GM23248 (cell line): ENCODE data around the gene MYMX. TPM values are rescaled to one million over a fixed set of nuclear protein-coding genes. Genes with fewer than 3 reads are reported as not detected.

ENCODE experiments used
- DNase-seq: peaks from one replicate; pipeline ENCODE4 v3.0.0-alpha.2; 2015
- H2AFZ ChIP-seq: fragments of 200-600 bp; sonication (generic); 2 replicates; pipeline ENCODE4 v1.6.1; 2016; ENCODE audit warnings: antibody characterized with exemption
- H3F3A ChIP-seq: fragments of 200-600 bp; sonication (generic); 2 replicates; pipeline ENCODE4 v1.6.1; 2016; ENCODE audit warnings: mild to moderate bottlenecking, antibody characterized with exemption, mixed run types; ENCODE audit not compliant: insufficient read depth
- H3K27ac ChIP-seq: fragments of 200-600 bp; sonication (generic); 2 replicates; pipeline ENCODE4 v1.5.1; 2016; ENCODE audit warnings: mild to moderate bottlenecking
- H3K27me3 ChIP-seq: fragments of 200-600 bp; sonication (generic); replicated peaks from 2 replicates; pipeline ENCODE4 v1.6.1; 2016; ENCODE audit warnings: mild to moderate bottlenecking; ENCODE audit not compliant: insufficient read depth
- H3K36me3 ChIP-seq: fragments of 200-600 bp; sonication (generic); 2 replicates; pipeline ENCODE4 v1.6.1; 2016; ENCODE audit warnings: low read depth, mild to moderate bottlenecking
- H3K4me1 ChIP-seq: fragments of 200-600 bp; sonication (generic); 2 replicates; pipeline ENCODE4 v1.6.1; 2016; ENCODE audit warnings: mild to moderate bottlenecking; ENCODE audit not compliant: insufficient read depth
- H3K4me2 ChIP-seq: fragments of 200-600 bp; sonication (generic); one replicate; pipeline ENCODE4 v1.6.1; 2016; ENCODE audit warnings: mild to moderate bottlenecking; ENCODE audit not compliant: unreplicated experiment
- H3K4me3 ChIP-seq: fragments of 200-600 bp; sonication (generic); 2 replicates; pipeline ENCODE4 v1.5.1; 2016; ENCODE audit warnings: mild to moderate bottlenecking
- H3K79me2 ChIP-seq: fragments of 200-600 bp; sonication (generic); 2 replicates; pipeline ENCODE4 v1.6.1; 2016; ENCODE audit warnings: mild to moderate bottlenecking; ENCODE audit not compliant: insufficient read depth
- H3K9ac ChIP-seq: fragments of 200-600 bp; sonication (generic); 2 replicates; pipeline ENCODE4 v1.6.1; 2016; ENCODE audit warnings: mild to moderate bottlenecking
- H3K9me2 ChIP-seq: fragments of 200-600 bp; sonication (generic); 2 replicates; pipeline ENCODE4 v1.6.1; 2016; ENCODE audit warnings: mixed run types, mild to moderate bottlenecking, moderate library complexity; ENCODE audit not compliant: insufficient read depth
- H3K9me3 ChIP-seq: fragments of 200-600 bp; sonication (generic); one replicate; pipeline ENCODE4 v1.6.1; 2017; ENCODE audit warnings: low read depth
- H4K20me1 ChIP-seq: fragments of 200-600 bp; sonication (generic); 2 replicates; pipeline ENCODE4 v1.6.0; 2016; ENCODE audit not compliant: insufficient read depth
- EZH2 ChIP-seq: fragments of 200-600 bp; sonication (generic); IDR thresholded peaks from 2 replicates; pipeline ENCODE4 v1.6.1; 2018; ENCODE audit warnings: antibody characterized with exemption, mild to moderate bottlenecking; ENCODE audit not compliant: insufficient read depth, poor library complexity, severe bottlenecking
- EZH2phosphoT487 ChIP-seq: fragments of 200-600 bp; sonication (generic); IDR thresholded peaks from 2 replicates; pipeline ENCODE4 v1.6.1; 2018; ENCODE audit warnings: antibody characterized with exemption, moderate library complexity, mild to moderate bottlenecking, low read depth; ENCODE audit not compliant: insufficient read depth
- WGBS, 2 experiments: methylation state at CpG; one replicate each; pipeline ENCODE4 v1.1.6; 2015 to 2017; ENCODE audit warnings: low lambda C conversion rate in 2 of 2, low coverage in 1 of 2; ENCODE audit errors: missing lambda C conversion rate in 2 of 2; 5-methylcytosine and 5-hydroxymethylcytosine counted together
- in situ Hi-C: fragments of 300-500 bp; cut with MboI; formaldehyde crosslinking; loops from 2 replicates; pipeline ENCODE4 v1.15.0; 2020
- polyA plus RNA-seq: library from polyadenylated mRNA; unstranded; fragments of >200 nt; fragmentation: Nextera tagmentation; extraction: Ambion mirVana; gene quantifications from 2 replicates; pipeline ENCODE4 v1.2.1, GENCODE V29; 2016
- total RNA-seq: library from RNA; depleted of rRNA; stranded (reverse); fragments of >200 nt; shearing (Covaris generic); gene quantifications from 2 replicates; pipeline ENCODE4 v1.2.3, GENCODE V29; 2014

Gene MYMX
- total and polyA plus RNA-seq, 2 experiments from 2014 or later = not detected

DNA sequence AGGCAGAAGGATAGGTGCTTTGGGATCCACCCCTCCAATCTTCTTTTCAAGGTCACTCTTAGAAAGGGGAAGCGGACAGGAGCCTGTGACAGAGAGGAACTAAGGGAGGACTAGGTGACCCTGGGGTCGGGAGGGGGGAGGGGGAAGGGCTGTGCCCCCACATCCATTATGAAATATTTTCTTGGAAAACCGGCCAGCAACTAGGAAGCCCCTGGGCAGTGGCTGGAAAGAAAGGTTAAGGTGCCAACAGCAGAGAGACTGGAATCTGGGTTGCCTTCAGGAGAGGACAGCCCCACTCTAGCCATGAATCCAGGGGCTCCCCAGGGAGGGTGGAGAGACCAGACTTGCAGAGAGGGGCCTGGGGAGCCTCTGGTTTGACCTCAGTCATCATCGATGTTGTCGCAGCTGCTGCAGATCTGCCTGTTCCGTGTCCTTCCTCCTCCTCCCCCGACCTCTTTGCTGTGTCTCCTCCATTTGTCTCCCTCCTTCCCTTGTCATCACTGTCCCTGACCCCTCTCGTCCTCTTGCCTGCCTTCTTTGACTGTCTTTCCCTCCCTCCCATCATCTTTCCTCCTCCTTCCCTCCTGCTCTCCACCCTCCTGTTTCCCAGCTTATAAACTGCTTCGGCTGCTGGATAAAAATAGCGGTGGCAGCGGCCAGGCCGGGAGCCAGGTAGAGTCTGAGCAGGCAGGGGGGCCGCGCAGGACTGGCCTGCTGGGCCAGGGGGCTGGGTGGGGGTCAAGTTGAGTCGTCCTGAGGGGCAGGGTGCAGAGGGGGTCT is 9.8 kb downstream of the MYMX start:
- Histone ChIP-seq H2AFZ (0 out of 2 replicates have a peak overlapping the region, but pooled peaks have one; percentile 16), H3K4me1 (peaks cover 23% of the 10 kb centered on the region), H3F3A (0 out of 2 replicates have a peak, but pooled peaks cover 6% of the 10 kb centered on the region), H4K20me1 (no peaks in the 10 kb centered on the region), H3K9ac (no peak overlapping the region), H3K4me2 (no peak overlapping the region), H3K27ac (no peak overlapping the region), H3K79me2 (no peaks in the 10 kb centered on the region; the same call in 1 of the 2 replicates), H3K27me3 (no peaks in the 10 kb centered on the region), H3K4me3 (no peak overlapping the region), H3K36me3 (no peaks in the 10 kb centered on the region), H3K9me2 (no peaks in the 10 kb centered on the region), H3K9me3 (no peaks in the 10 kb centered on the region)
- TF ChIP-seq EZH2phosphoT487 (no peak), EZH2 (no peak)
- WGBS, 2 experiments = 39 to 40% methylated on average over 13 to 15 of the region's 15 CpGs
- no peak for DNase-seq
- in situ Hi-C loops = no loop called here

DNA sequence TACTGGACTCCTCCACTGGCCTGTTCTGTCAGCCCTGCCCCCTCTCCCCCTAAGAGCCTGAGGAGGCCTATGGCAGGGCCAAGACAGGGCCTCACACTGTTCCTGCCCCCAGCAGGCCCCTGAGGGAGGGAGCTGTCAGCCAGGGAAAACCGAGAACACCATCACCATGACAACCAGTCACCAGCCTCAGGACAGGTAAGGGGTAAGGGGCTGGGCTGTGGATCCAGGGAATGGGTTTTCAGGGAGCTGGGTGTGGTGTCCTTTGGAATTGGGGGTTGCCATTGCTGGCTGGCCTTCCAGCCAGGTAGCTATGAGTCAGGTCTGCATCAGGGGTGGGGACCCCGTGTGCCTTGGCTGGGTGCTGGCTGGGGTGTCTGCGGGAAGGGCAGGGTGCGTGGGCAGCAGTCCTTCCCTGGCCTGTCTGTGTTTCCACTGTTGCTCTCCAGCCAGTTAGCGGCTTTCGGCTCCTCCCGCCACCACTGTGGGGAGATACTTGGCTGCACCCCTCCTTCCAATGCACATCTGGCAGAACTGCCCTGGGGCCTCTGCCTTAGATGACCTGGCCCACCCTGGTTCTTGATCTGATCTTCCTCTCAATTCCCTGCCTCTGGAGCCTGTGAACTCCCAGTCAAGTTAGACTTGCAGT is 10.5 kb downstream of the MYMX start:
- 0 out of 2 replicates have a peak, but pooled peaks cover 6% of the 10 kb centered on the region for H3F3A ChIP-seq
- no peaks in the 10 kb centered on the region for H3K9me3 ChIP-seq
- H3K9ac ChIP-seq = no peak overlapping the region
- no peaks in the 10 kb centered on the region for H3K9me2 ChIP-seq
- 44% methylated on average over 7 of the region's 7 CpGs for WGBS, 2 experiments
- DNase-seq = no peak
- no peaks in the 10 kb centered on the region for H3K36me3 ChIP-seq
- H3K4me2 ChIP-seq = no peak overlapping the region
- no peaks in the 10 kb centered on the region for H3K27me3 ChIP-seq
- no peaks in the 10 kb centered on the region for H4K20me1 ChIP-seq
- TF ChIP-seq EZH2 (no peak), EZH2phosphoT487 (no peak)
- in situ Hi-C loops = no loop called here
- H2AFZ ChIP-seq = no peak overlapping the region
- H3K4me3 ChIP-seq = no peak overlapping the region
- no peak overlapping the region for H3K27ac ChIP-seq
- no peaks in the 10 kb centered on the region; the same call in 1 of the 2 replicates for H3K79me2 ChIP-seq
- peaks cover 19% of the 10 kb centered on the region for H3K4me1 ChIP-seq

DNA sequence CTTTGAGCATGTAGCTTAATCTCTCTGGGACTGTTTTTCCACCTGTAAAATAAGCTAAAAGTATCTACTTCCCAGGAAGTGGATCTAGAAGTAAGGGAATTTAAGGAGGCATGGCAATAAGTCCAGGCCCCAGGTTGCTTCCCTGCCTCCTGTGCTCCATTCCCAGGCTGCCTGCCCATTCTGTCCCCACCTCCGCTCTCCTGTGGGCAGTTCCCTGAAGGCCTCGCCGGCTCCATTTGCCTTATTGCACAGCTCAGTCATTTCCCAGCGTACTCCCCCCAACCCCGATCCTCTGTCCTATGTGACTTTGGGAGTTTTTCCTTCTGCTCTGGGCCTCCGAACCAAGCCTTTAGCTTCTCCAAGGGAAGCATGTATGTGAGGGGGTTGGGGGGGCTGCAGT is 11.3 kb downstream of the MYMX start:
- Histone ChIP-seq H4K20me1 (no peaks in the 10 kb centered on the region), H3K4me1 (peaks cover 19% of the 10 kb centered on the region), H3K27me3 (no peaks in the 10 kb centered on the region), H3K36me3 (no peaks in the 10 kb centered on the region), H3K4me2 (no peak overlapping the region), H3K4me3 (no peak overlapping the region), H3F3A (0 out of 2 replicates have a peak, but pooled peaks cover 6% of the 10 kb centered on the region), H3K9me2 (no peaks in the 10 kb centered on the region), H3K9me3 (no peaks in the 10 kb centered on the region), H2AFZ (no peak overlapping the region), H3K9ac (no peak overlapping the region), H3K79me2 (no peaks in the 10 kb centered on the region; the same call in 1 of the 2 replicates), H3K27ac (no peak overlapping the region)
- no peak for TF ChIP-seq EZH2phosphoT487
- in situ Hi-C loops = no loop called here
- DNase-seq = no peak
- 73 to 79% methylated on average over 6 of the region's 6 CpGs for WGBS, 2 experiments

DNA sequence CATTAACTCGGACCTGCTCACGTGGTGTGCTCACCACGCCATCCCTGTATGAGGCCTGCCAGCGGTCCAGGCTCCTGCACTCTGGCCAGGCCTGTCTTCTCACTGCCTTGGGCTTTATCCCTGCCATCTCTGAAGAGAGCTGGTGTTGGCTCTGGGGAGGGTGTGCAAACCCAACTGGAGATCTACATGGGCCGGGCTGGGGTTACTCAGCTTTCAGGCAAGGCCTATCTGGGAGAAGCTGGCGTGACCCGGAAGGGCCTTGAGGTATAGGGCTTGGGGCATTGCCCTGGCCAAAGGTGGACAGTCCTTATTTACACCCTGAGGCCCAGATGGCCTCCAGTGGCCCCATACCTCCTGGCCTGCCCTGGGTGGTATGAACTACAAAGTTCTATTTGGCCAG is 11.7 kb downstream of the MYMX start:
- Histone ChIP-seq H2AFZ (no peak overlapping the region), H3K4me3 (no peak overlapping the region), H3K36me3 (no peaks in the 10 kb centered on the region), H3K9ac (no peak overlapping the region), H3K4me2 (no peak overlapping the region), H3K79me2 (no peaks in the 10 kb centered on the region; the same call in 1 of the 2 replicates), H3K9me2 (no peaks in the 10 kb centered on the region), H3F3A (peaks cover 8% of the 10 kb centered on the region; the same call in 1 of the 2 replicates), H4K20me1 (no peaks in the 10 kb centered on the region), H3K27me3 (no peaks in the 10 kb centered on the region), H3K4me1 (peaks cover 20% of the 10 kb centered on the region), H3K27ac (no peak overlapping the region), H3K9me3 (no peaks in the 10 kb centered on the region)
- WGBS, 2 experiments = 76 to 77% methylated on average over 7 of the region's 7 CpGs
- in situ Hi-C loops = no loop called here
- no peak for TF ChIP-seq EZH2phosphoT487
- TF ChIP-seq EZH2 = no peak
- DNase-seq = no peak
